ENCODE measurements around the gene NNT.

DNA sequence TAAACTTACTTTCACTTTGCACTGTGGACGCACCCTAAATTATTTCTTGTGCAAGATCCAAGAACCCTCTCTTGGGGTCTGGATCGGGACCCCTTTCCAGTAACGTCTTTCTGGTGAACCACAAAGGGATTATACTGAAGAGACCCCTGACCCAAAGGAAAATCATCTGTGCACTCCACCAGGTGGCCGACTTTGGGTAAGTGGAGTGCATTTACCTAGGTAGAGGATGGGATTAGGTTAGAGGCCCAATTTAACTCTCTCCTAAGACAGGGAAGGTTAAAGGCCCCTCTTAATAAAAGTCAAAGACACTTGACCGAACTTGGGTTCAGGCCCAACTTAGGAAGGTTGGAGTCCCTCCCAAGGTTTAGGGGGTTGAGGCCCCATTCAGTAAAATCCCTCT lies 37.9 kb upstream of the NNT start:
- TF ChIP-seq EZH2 (IDR thresholded peaks at IDR 0.05; ENCODE audit: low read depth), result no peak
- TF ChIP-seq, protein P1, sequence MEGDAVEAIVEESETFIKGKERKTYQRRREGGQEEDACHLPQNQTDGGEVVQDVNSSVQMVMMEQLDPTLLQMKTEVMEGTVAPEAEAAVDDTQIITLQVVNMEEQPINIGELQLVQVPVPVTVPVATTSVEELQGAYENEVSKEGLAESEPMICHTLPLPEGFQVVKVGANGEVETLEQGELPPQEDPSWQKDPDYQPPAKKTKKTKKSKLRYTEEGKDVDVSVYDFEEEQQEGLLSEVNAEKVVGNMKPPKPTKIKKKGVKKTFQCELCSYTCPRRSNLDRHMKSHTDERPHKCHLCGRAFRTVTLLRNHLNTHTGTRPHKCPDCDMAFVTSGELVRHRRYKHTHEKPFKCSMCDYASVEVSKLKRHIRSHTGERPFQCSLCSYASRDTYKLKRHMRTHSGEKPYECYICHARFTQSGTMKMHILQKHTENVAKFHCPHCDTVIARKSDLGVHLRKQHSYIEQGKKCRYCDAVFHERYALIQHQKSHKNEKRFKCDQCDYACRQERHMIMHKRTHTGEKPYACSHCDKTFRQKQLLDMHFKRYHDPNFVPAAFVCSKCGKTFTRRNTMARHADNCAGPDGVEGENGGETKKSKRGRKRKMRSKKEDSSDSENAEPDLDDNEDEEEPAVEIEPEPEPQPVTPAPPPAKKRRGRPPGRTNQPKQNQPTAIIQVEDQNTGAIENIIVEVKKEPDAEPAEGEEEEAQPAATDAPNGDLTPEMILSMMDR (conservative IDR thresholded peaks at IDR 0.05), result no peak

All from PC-9 (cell line).